PC-3 (cell line): ENCODE measurements around the gene UQCC2. TPM values are rescaled to one million over a fixed set of nuclear protein-coding genes. Genes with fewer than 3 reads are reported as not detected.

Source experiments
- ATAC-seq: fragments of 200-7000 bp; cut with Tn5 transposase; 2 replicates; pipeline ENCODE4 v1.9.1; 2020; ENCODE audit warnings: mild to moderate bottlenecking, moderate library complexity
- BruUV-seq: library from RNA; stranded (reverse); fragments of 400-500 nt; replicated peaks from 2 replicates; lab custom pipeline; 2021; lab: Mats Ljungman, UMichigan
- CTCF ChIA-PET: fragments of 300-600 bp; sonication (Branson Sonifier 250); formaldehyde crosslinking; loops from one replicate; lab custom pipeline; 2022; ENCODE audit warnings: antibody characterized with exemption; lab: Charles Lee
- POLR2A ChIA-PET: fragments of 300-600 bp; sonication (Branson Sonifier 250); formaldehyde crosslinking; loops from one replicate; lab custom pipeline; 2022; ENCODE audit warnings: antibody characterized with exemption; ENCODE audit not compliant: unreplicated experiment; lab: Charles Lee
- DNase-seq: peaks from one replicate; pipeline ENCODE4 v3.0.0-alpha.2; 2015
- H2AFZ ChIP-seq: fragments of 300-600 bp; sonication (generic); 2 replicates; pipeline ENCODE4 v1.6.0; 2016; ENCODE audit warnings: antibody characterized with exemption, low read length
- H3F3A ChIP-seq: fragments of 300-600 bp; sonication (generic); one replicate; pipeline ENCODE4 v1.6.0; 2017; ENCODE audit warnings: antibody characterized with exemption, low read length, control low read depth, mild to moderate bottlenecking; ENCODE audit not compliant: unreplicated experiment
- H3K27ac ChIP-seq: fragments of 300-600 bp; sonication (generic); 2 replicates; pipeline ENCODE4 v1.5.1; 2016; ENCODE audit warnings: mild to moderate bottlenecking, low read length
- H3K27me3 ChIP-seq: fragments of 300-600 bp; sonication (generic); 2 replicates; pipeline ENCODE4 v1.6.1; 2016; ENCODE audit warnings: low read length, mixed read lengths
- H3K36me3 ChIP-seq: fragments of 300-600 bp; sonication (generic); 2 replicates; pipeline ENCODE4 v1.6.1; 2016; ENCODE audit warnings: low read depth, mixed run types, low read length, mixed read lengths
- H3K4me1 ChIP-seq: fragments of 300-600 bp; sonication (generic); 2 replicates; pipeline ENCODE4 v1.5.1; 2016; ENCODE audit warnings: low read length; ENCODE audit not compliant: insufficient read depth
- H3K4me2 ChIP-seq: fragments of 300-600 bp; sonication (generic); 2 replicates; pipeline ENCODE4 v1.6.0; 2016; ENCODE audit warnings: low read length
- H3K4me3 ChIP-seq: fragments of 300-600 bp; sonication (generic); 2 replicates; pipeline ENCODE4 v1.5.1; 2016; ENCODE audit warnings: mild to moderate bottlenecking, low read length, mixed read lengths
- H3K79me2 ChIP-seq: fragments of 300-600 bp; sonication (generic); 2 replicates; pipeline ENCODE4 v1.6.1; 2017; ENCODE audit warnings: low read length, mixed read lengths
- H3K9ac ChIP-seq: fragments of 300-600 bp; sonication (generic); 2 replicates; pipeline ENCODE4 v1.6.0; 2016; ENCODE audit warnings: mild to moderate bottlenecking, low read length
- H3K9me2 ChIP-seq: fragments of 300-600 bp; sonication (generic); replicated peaks from 2 replicates; pipeline ENCODE4 v1.6.1; 2016; ENCODE audit warnings: mixed run types, low read length, mixed read lengths
- H3K9me3 ChIP-seq: fragments of 300-600 bp; sonication (generic); 2 replicates; pipeline ENCODE4 v1.6.1; 2016; ENCODE audit warnings: low read length, mixed read lengths
- H4K20me1 ChIP-seq: fragments of 300-600 bp; sonication (generic); 2 replicates; pipeline ENCODE4 v1.6.1; 2016; ENCODE audit warnings: low read length, mixed read lengths
- EZH2 ChIP-seq: fragments of 300-600 bp; sonication (generic); IDR thresholded peaks from one replicate; pipeline ENCODE4 v1.6.1; 2017; ENCODE audit warnings: antibody characterized with exemption, mild to moderate bottlenecking, low read length; ENCODE audit not compliant: unreplicated experiment
- EZH2phosphoT487 ChIP-seq: fragments of 300-600 bp; sonication (generic); IDR thresholded peaks from 2 replicates; pipeline ENCODE4 v1.6.1; 2018; ENCODE audit warnings: mild to moderate bottlenecking, antibody characterized with exemption, low read length, borderline replicate concordance
- intact Hi-C: fragments of 100-400 bp; cut with micrococcal nuclease; formaldehyde crosslinking; loops from 2 replicates; pipeline ENCODE4 v1.9.0; 2023
- total RNA-seq: library from RNA; depleted of rRNA; stranded (reverse); fragments of >200 nt; gene quantifications from 2 replicates; pipeline ENCODE4 v1.2.3, GENCODE V29; 2014
- TF ChIP-seq, protein P1 (sequence below): fragments of 300-600 bp; sonication (generic); conservative IDR thresholded peaks from 2 replicates; pipeline ENCODE4 v1.5.1; 2017; ENCODE audit warnings: antibody characterized with exemption, low read depth, mild to moderate bottlenecking, low read length

Gene UQCC2
- total RNA-seq, 1 experiment from 2014 or later = 107 TPM

DNA sequence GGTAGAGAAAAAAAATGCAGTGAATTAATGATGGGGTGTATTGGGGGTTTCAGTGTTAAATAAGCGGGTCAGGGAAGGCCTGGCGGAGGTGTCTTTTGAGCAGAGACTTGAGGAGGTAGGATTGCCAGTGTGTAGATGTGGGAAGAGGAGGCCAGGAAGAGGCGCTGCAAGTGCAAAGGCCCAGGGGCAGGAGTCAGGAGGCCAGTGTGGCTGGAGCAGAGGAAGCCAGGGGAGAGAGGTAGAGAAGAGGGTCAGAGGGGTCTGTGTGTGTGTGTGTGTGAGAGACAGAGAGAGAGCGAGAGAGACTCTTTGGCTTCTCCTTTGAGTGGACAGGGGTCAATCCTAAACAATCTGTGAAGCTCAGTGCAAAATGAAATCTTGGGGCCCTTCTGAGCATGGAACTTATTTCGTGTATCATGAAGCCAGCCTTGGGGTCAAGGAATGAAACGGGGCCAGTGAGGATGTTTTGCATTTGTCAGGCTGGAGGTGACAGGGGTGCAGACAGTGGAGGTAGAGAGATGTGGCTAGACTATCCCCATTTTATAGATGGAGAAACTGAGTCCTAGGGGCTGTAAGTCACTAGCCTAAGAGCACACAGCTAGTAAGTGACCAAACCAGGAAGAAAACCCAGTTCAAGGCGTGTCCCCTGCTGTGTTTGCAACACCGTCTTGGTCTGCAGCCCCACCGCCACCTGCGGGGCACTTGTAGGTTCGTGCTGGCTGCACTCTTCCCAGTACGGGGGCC lies 44.9 kb upstream of the UQCC2 start:
- no peak for DNase-seq
- no peaks in the 10 kb centered on the region for H3K36me3 ChIP-seq
- TF ChIP-seq, protein P1, sequence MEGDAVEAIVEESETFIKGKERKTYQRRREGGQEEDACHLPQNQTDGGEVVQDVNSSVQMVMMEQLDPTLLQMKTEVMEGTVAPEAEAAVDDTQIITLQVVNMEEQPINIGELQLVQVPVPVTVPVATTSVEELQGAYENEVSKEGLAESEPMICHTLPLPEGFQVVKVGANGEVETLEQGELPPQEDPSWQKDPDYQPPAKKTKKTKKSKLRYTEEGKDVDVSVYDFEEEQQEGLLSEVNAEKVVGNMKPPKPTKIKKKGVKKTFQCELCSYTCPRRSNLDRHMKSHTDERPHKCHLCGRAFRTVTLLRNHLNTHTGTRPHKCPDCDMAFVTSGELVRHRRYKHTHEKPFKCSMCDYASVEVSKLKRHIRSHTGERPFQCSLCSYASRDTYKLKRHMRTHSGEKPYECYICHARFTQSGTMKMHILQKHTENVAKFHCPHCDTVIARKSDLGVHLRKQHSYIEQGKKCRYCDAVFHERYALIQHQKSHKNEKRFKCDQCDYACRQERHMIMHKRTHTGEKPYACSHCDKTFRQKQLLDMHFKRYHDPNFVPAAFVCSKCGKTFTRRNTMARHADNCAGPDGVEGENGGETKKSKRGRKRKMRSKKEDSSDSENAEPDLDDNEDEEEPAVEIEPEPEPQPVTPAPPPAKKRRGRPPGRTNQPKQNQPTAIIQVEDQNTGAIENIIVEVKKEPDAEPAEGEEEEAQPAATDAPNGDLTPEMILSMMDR = no peak
- TF ChIP-seq EZH2 = no peak
- no peak for TF ChIP-seq EZH2phosphoT487
- H3K4me3 ChIP-seq = no peak overlapping the region
- ChIA-PET CTCF (no interaction called here), POLR2A (no interaction called here)
- H4K20me1 ChIP-seq = no peaks in the 10 kb centered on the region
- no peak for ATAC-seq
- H3K4me2 ChIP-seq = no peak overlapping the region
- intact Hi-C loops = no loop called here
- no peaks in the 10 kb centered on the region for H3K9me2 ChIP-seq
- no TSS peak for BruUV-seq
- no peaks in the 10 kb centered on the region for H3K79me2 ChIP-seq
- no peak overlapping the region for H3K9ac ChIP-seq
- no peaks in the 10 kb centered on the region for H3K27me3 ChIP-seq
- H3K27ac ChIP-seq = no peak overlapping the region
- H3K9me3 ChIP-seq = no peaks in the 10 kb centered on the region
- no peaks in the 10 kb centered on the region for H3F3A ChIP-seq
- H3K4me1 ChIP-seq = peaks cover 22% of the 10 kb centered on the region
- H2AFZ ChIP-seq = no peak overlapping the region

DNA sequence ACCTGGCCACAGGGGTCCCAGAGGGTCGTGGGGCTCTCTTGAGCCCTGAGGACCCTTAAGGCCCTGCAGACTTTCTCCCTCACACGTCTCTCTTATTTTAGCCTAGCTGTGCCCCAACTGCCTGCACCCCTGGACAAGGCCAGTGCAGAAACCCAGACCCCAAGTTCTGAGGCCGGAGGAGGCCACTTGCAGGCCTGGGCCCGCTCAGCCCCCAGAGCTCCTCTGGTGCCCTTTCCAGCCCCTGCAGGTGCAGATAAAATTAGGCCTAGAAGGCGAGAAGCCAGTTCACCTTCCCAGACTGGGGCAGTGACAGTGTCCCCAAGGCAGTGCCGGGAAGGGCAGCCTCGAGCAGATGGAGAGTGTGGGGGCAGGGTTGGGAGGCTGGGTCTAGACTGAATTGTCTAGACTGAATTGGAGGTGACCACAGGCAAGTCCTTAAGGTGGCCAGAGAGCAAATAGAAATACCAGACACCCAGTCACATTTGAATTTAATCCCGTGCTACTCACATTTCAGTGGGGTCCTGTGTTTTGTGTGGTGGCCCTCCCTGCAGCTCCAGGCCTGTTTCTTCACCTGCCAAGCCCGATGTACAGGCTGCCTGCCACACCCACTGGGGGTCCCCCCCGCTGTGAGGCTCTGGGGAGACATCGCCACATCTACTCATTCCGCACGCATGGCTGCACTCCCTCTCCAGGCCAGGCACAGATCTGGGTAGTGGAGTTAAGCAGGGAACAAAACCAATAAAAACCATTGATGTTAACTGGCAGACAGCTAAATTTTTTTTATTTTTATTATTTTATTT lies 43.8 kb upstream of the UQCC2 start:
- Histone ChIP-seq H3K4me1 (peaks cover 22% of the 10 kb centered on the region), H3K36me3 (no peaks in the 10 kb centered on the region), H3F3A (no peaks in the 10 kb centered on the region), H2AFZ (no peak overlapping the region), H3K27me3 (no peaks in the 10 kb centered on the region), H3K9me2 (no peaks in the 10 kb centered on the region), H3K4me3 (no peak overlapping the region), H3K9ac (no peak overlapping the region), H3K9me3 (no peaks in the 10 kb centered on the region), H4K20me1 (no peaks in the 10 kb centered on the region), H3K27ac (no peak overlapping the region), H3K4me2 (no peak overlapping the region), H3K79me2 (no peaks in the 10 kb centered on the region)
- no peak for TF ChIP-seq EZH2phosphoT487
- TF ChIP-seq EZH2 = no peak
- TF ChIP-seq, protein P1 = no peak
- ATAC-seq (no peak), DNase-seq (no peak)
- no TSS peak for BruUV-seq
- CTCF ChIA-PET = no interaction called here
- POLR2A ChIA-PET = no interaction called here
- intact Hi-C loops = no loop called here

DNA sequence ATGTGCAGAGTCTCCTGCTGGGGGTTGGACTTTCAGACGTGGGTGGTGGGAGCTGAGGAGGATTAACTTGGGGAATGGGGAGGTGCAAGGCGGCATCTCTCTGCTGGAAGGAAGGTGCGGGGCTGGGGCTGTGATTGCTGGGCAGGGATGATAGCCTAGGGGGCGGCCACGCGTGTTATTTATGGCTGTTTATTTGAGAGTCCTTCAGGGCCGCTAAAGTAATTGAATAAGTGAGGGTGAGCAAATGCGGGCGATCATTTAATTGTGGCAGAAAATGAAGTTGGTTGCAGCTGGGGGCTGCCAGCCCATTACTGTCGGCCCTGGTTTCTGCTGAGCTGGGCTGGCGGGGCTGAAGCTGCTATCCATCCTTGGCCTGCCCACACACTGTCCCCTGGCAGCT lies 42.7 kb upstream of the UQCC2 start:
- no peaks in the 10 kb centered on the region for H4K20me1 ChIP-seq
- H3K79me2 ChIP-seq = no peaks in the 10 kb centered on the region
- TF ChIP-seq, protein P1 = no peak
- TF ChIP-seq EZH2phosphoT487 (no peak), EZH2 (no peak)
- no peak overlapping the region for H3K9ac ChIP-seq
- H3K36me3 ChIP-seq = no peaks in the 10 kb centered on the region
- intact Hi-C loops = no loop called here
- BruUV-seq = no TSS peak
- H3K4me3 ChIP-seq = no peak overlapping the region
- H3K9me2 ChIP-seq = no peaks in the 10 kb centered on the region
- no peak for ATAC-seq
- no peak overlapping the region for H3K27ac ChIP-seq
- ChIA-PET POLR2A (no interaction called here), CTCF (no interaction called here)
- H3K9me3 ChIP-seq = no peaks in the 10 kb centered on the region
- no peaks in the 10 kb centered on the region for H3K27me3 ChIP-seq
- H3F3A ChIP-seq = no peaks in the 10 kb centered on the region
- no peak overlapping the region for H2AFZ ChIP-seq
- peaks cover 15% of the 10 kb centered on the region for H3K4me1 ChIP-seq
- H3K4me2 ChIP-seq = no peak overlapping the region
- no peak for DNase-seq
